ENCODE measurements around the gene PAX8. TPM values are rescaled to one million over a fixed set of nuclear protein-coding genes. Genes with fewer than 3 reads are reported as not detected.

The PAX8 gene
- total and polyA plus RNA-seq, 2 donors (not counting 1 experiment from before 2014, with no cell fraction given), result 0.45 to 0.64 TPM

DNA sequence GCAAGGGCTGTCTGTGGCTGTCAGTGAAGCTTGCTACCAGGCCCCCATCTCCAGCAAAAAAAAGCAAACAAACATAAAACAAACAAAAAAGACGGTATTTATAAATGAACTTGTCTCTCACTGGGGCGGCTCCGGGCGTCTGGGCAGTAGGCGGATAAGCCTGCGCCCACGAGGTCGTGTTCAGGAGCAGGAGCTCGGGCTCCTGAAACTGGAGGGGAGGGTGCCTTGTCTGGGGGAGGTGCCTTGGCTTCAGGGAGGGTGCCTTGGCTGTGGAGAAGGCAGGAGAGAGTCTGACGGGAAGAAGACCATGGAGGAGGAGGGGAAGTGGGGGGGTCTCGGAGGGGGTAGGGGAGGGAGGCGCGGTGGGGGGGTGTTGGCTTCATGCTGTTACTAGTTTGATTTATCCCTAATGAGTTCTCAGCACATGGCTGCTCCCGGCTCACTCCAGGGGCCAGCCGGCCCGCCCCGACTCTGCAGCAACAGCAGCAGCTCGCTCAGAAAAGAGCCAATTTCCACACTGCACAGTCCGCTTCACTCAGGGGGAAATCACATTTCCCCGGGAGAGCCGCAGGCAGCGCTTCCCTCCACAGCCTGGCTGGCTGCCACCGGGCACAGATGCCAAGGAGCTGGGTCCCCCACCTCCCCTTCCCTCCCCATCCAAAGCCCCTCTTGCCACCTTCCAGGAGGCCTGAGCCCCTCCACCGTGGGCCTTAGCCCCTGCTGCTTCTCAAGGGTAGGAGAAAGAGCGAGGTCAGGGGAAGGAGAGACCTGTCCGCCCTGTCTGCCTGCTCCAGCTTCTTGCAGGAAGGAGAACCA, 66.3 kb downstream of the PAX8 start:
- intact Hi-C loops (cut with micrococcal nuclease), result no loop called here

More for the DNA sequence above, 66.3 kb downstream of the PAX8 start:
- Histone ChIP-seq H3K9ac (ENCODE audit: low read length) (no peak overlapping the region), H3K4me1 (ENCODE audit: control insufficient read depth in 2 of 2, insufficient read depth in 2 of 2, low read length in 2 of 2) (peaks cover 2% of the 10 kb centered on the region in 2 donors), H3K36me3 (replicated peaks in 1 of 2; ENCODE audit: control extremely low read depth in 1 of 2, control insufficient read depth in 1 of 2, extremely low read depth in 1 of 2, insufficient read depth in 2 of 2, low read length in 1 of 2) (no peaks in the 10 kb centered on the region), H3K27me3 (replicated peaks in 1 of 4; ENCODE audit: control extremely low read depth in 1 of 4, control insufficient read depth in 3 of 4, insufficient read depth in 4 of 4, low read length in 3 of 4) (peaks cover 0 to 14% (median 2%) of the 10 kb centered on the region in 4 experiments), H3K4me3 (ENCODE audit: control extremely low read depth in 1 of 5, extremely low read depth in 1 of 5, insufficient read depth in 1 of 5, low read depth in 2 of 5, low read length in 4 of 5) (no peak overlapping the region), H3K9me3 (ENCODE audit: control extremely low read depth in 1 of 3, control insufficient read depth in 2 of 3, insufficient read depth in 1 of 3, low read length in 2 of 3) (no peaks in the 10 kb centered on the region), H3K79me2 (ENCODE audit: control insufficient read depth, insufficient read depth, low read length) (no peaks in the 10 kb centered on the region), H2AFZ (ENCODE audit: insufficient read depth, low read depth, low read length, poor library complexity, severe bottlenecking) (no peak overlapping the region), H3K27ac (ENCODE audit: low read length in 2 of 2) (no peak overlapping the region), H4K20me1 (ENCODE audit: control insufficient read depth, insufficient read depth, low read length, poor library complexity, severe bottlenecking) (no peaks in the 10 kb centered on the region), H3K4me2 (replicated peaks; ENCODE audit: low read depth, low read length, poor library complexity, severe bottlenecking) (no peak overlapping the region)
- no peak for ATAC-seq (ENCODE audit: low read depth)
- Mint-ChIP-seq H3K27ac (no peak overlapping the region), H3K27me3 (peaks cover 13% of the 10 kb centered on the region), H3K9me3 (ENCODE audit: insufficient read depth) (no peaks in the 10 kb centered on the region), H3K4me3 (no peak overlapping the region), H3K4me1 (peaks cover 5% of the 10 kb centered on the region)
- POLR2A ChIA-PET, result no interaction called here
- TF ChIP-seq EZH2 (IDR thresholded peaks at IDR 0.05; ENCODE audit: borderline replicate concordance, insufficient read depth, low read depth, low read length, poor library complexity, severe bottlenecking), result no peak
- TF ChIP-seq, protein P1, sequence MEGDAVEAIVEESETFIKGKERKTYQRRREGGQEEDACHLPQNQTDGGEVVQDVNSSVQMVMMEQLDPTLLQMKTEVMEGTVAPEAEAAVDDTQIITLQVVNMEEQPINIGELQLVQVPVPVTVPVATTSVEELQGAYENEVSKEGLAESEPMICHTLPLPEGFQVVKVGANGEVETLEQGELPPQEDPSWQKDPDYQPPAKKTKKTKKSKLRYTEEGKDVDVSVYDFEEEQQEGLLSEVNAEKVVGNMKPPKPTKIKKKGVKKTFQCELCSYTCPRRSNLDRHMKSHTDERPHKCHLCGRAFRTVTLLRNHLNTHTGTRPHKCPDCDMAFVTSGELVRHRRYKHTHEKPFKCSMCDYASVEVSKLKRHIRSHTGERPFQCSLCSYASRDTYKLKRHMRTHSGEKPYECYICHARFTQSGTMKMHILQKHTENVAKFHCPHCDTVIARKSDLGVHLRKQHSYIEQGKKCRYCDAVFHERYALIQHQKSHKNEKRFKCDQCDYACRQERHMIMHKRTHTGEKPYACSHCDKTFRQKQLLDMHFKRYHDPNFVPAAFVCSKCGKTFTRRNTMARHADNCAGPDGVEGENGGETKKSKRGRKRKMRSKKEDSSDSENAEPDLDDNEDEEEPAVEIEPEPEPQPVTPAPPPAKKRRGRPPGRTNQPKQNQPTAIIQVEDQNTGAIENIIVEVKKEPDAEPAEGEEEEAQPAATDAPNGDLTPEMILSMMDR (IDR thresholded peaks at IDR 0.05), result no peak
- CTCF ChIA-PET, result interaction anchor here (0.6 to 1.3 kb wide), 5 partner anchors 9 to 37 kb away, joined by 3 to 5 read pairs (median 3); no protein-coding TSS in a partner anchor
- no peak for DNase-seq
- 31% methylated on average over 24 of the region's 26 CpGs for WGBS (ENCODE audit: insufficient coverage)
